NCI-H82 treated with DMSO at 0.1 percent for 48 hours (cell line): Measurements from ENCODE around the gene JAM3.

Source experiments
- DNase-seq: peaks from one replicate; lab custom pipeline; 2025; ENCODE audit not compliant: unreplicated experiment; lab: John Stamatoyannopoulos, UW

Gene JAM3

DNA sequence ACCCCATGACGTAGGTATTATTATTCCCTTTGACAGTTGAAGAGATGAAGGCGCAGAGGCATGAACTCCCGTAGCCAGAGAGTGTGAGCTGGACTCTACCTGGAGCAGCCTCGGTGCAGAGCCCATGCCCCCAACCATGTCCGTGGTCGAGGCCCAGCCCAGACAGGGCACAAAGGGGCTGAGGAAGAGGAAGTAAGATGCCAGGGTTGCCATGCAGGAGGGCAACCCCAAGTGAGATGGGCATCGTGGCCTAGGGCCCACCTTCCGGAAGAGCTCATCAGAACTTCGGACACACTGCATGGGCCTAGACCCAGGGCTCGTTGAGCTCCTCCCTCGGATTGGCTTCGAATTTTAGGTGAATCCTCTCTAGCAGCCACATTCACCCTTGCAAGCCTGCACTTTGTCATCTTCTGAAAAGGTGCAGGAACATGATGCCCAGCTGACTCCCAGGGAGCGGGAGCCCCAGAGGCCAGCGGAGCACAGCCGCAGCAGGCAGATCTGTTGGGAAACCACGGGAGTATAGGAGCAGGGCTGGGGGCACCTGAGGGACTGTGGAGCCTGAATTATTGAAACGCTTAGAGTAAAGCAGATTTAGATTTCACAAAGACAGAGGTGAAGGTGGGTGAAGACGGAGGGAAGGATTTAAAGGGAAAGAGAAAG is 29.0 kb upstream of the JAM3 start:
- no peak for DNase-seq

DNA sequence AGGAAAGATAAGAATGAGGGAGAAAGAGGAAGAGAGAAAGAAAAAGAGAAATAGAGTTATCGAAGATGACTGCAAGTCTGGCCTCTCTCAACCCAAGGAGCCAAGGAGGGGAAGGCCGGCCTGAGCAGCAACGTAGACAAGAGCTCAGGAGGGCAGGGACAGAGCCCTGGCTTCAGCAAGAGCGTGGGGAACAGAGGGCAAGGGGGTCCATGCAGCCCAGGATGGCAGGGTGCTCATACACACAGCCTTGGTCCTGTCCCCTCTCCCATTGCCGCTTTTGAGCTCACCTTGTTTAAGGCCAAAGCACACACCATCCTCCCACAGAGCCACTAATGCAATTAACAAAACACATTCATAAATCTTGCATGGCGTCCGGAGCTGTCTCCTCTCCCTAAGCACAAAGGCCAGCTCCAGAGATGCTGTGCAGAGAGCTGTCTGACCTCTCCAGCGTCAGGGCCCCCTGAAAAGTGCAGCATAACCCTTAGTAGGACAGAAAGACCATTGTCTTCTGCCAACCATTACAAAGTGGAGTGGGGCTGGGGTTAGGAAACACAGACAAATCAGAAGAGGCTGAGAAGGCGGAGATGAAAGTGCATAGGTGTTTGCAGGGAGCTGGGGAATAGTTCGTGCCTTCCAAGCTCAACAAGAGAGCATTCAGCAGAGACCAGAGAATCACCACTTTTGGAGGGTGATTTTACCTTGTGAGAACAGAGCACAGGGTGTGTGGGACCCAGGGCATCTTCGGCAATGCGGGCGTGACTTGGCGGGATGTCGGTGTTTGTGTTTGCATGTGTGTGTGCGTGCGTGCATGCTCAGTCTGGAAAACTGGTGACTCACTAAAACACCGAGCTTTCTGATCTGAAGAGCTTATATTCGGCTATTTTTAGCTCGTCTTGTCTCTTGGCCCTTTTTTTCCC is 28.2 kb upstream of the JAM3 start:
- DNase-seq: peak; percentile 63

DNA sequence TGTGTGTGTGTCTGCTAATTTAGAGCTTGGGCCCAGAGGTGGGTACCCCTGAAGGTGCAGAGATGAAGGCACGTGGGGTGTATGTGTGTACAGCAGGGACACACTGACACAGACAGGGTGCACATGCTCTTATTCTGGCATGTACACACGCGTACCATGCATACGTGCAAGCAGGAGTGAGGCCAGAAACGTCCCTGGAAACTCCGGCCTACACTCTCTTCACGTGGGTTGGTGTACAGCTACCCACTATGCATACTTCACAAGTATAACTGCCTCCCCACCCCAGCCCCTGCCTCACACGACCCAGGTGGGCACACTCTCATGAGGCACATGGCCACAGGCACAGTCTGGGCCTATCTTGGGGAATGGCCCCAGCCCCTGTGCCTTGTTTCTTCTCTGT is 27.5 kb upstream of the JAM3 start:
- no peak for DNase-seq

DNA sequence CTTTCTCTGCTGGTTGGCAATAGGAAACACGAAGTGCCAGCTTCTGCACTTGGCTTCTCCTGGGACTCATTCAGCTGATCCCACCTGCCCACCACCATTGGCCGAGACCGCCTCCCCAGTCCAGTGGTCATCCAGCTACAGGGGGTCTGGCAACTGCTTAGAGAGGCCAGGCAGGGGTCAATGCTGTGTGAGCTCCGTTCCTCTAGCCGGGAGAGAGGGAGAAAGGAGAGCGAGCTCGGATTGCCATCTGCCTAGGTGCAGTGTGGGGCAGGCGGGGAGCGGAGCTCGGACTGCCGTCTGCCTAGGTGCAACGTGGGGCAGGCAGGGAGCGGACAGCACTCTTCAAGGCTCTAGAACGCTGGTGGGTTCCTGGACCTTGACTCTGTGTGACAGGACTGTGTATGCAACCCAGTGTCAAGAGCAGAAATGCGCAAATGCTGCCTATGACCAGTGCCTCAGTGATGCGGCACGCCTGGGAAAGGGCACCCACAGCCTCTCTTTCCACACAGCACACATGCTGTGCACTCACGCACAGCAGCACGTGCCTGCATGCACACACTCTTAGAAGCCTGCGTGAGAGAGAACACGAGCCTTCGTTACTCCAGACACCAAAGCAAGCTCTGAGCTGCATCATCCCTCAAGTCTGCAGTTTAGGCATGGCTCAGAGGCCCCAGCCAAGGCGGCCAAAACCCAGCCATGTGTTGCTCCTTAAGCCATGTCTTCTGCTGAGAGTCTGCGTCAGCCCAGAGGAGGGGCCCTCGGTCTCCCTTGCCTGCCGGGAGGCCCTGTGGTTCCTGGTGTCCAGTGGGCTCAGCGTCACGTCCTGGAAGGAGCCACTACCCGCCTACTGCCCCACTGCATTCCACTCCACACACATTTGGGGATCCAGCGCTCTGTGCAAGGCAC is 26.8 kb upstream of the JAM3 start:
- no peak for DNase-seq

DNA sequence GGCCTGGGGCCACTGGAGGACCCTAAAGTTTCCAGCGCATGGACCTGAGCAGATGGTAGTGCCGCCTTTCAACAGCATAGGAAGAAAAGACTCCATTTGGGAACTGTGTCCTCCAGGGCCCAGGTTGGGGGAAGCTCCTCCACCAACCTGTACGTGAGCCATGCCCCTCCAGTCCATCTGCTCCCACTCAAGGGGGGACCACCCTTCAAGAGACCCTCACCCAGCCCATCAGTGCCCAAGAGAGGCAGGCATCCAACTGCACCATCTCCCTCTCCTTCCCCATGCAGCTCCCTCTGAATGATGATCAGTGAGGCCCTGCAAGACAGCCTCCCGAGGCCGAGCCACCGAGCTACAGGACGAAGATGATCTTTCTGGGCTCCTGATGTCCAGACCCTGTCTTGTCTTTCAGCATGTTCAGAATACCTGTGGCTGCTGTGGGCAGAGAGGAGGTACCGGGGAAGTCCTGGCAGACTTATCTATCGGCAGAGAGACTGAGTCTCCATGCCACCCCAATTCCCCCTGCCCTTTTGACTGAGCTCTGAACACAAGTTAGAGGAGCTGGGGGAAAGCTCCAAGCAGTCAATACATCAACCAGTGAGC is 25.0 kb upstream of the JAM3 start:
- no peak for DNase-seq

DNA sequence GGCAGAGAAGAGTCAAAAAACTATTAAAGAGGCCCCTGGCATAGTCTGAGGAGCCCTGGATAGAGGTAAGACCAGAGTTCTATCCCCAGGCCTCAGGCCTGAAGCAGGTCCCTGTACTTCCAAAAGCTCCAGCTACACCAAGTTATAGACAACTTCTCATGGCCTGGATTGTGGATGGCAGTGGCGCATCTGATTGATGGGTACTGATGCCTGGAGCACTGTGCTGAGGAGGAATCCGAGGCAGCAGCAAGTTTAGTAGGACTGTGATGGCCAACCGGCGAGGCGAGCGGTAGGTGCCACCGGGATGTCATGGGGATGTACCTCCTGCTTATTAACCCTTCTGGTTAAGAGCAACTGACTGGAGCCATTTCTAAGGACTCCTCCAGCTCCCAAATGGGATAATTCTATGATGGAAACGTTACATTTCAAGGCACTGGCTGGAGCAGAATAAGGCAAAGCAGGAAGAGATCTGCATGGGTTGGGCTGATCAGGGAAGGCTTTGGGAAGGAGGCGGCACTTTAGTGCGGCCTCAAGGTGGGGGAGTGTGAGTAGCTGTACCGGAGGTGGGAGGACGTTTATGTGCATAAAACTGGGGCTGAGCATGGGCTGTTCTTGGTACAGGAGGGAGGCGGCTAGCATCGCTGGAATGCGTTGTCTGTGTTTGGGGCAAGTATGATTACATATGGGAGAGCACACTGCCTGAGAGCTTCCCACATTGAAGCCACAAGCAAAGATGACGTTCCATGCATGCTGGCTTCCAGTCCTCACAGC is 24.2 kb upstream of the JAM3 start:
- DNase-seq: no peak

DNA sequence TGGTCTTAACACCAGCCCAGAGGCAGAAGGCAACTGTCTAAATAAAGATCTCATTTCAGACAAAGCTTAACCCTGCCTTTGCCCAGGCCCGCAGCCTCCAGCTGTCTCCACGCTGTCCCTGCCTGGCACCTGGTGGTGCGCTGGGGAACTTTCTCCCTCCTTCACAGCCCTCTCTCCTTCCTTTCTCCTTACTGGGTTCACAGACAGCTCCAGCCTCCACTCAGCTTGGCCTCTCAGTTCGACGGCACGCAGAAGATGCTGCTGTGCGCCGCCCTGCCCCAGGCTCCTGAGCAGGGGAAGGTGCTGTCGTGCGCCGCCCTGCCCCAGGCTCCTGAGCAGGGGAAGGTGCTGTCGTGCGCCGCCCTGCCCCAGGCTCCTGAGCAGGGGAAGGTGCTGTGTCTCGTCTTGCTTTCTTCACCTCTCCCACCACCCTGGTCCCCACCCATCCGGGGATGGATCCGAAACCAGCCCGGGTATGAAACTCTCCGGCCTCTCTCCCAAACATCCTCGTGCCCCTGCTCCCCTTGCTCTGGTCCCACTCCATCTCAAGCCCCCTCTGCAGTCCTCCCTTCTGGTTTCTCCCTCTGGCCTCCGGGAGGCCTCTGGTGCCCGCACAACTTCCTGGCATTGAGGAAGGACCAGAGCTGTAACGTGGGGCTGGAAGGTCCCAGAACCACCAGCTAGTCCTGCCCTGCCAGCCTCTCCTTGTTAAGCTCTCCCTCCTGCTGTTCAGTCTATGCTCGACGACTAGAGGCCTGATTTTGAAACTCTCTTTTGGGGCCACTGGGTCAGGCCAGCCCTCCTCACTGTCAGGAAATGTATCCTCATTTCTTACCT is 22.9 kb upstream of the JAM3 start:
- peak; percentile 26 for DNase-seq

DNA sequence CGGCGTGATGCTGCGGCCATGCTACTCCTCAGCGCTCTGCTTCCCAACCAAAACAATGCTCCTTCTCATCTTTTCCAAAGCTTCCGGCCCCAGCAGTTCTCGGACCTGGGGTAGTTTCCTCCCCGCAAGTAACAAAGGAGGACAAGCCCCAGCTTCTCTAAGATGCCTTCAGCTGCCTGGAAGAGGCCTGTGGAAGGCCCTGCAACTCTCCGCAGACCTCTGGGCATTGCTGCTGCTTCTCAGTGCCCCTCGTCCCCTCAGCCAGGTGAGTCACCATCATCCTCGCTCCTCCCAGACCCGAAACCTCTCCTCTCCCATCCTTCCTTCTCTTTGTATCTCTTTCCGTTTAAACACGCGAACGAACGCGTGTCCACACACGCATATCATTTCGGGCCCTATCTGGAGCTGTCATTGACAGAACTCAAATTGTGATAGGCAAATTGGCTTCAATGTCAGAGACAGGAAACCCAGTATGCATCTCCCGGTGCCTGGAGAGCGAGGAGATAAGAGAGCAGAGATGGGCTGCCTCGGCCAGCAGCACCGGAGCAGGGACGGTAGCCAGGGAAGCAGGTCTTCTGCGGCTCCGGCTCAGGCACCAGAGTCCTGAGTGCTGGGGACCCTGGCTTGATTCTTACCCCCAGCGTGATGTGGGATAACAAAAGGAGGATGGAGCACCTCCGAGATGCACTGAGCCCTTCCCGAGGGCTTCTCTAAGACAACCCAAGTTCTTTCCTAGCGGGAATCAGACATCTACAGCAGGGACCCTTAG is 22.0 kb upstream of the JAM3 start:
- no peak for DNase-seq

DNA sequence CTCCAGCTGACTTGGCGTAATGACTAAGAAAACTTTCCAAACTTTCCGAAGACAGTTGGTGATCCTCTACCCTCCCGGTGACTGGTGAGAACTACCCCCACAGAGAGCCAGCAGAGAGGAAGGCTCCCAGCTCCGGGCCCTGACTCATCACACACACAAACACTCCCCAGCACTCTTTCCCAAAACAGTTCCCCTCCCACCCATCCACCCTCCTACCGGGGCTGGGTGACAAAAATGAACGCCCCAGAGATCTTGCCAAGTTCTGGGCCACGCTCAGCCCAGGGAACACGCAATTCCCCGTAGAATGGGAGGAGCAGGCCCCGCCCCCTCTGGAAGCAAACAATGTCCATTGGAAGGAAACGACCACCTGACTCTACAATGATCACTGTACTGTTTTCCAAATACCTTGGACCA is 21.3 kb upstream of the JAM3 start:
- no peak for DNase-seq

DNA sequence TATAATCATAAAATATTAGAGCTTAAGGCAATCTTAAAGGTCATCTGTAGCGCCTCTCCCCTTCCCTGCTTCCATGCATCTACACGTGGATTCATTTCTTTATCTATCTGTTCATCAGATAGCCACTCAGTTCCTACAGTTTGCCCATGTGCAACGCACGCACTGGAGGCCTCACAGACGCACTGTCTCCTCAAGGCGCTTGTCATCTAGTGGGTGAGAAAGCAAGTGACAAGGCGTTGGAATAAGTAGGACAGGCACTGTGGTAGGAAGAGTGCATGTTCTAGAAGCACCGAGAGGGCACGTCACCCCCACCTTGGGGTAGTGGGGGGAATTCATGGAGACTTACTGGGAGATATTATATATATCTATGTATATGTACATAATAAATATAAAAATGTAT is 20.8 kb upstream of the JAM3 start:
- no peak for DNase-seq

DNA sequence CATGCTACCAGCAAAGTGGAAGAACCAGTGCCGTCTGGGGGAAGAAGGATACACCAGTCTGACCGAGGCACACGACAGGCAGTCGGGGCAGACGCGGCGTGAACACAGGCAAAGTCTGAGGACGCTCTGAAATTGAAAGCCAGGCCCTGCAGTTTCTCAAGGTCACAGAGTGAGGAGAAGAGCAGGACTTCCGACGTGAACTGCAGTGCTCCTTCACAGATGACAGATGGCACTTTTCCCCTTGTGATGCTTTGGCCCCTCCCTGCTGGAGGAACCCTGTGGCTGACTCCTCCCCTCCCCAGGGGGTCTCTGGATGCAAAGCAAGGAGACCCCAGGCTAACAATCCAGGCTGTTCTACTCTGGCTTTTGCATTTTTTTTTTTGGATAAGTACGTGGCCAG is 19.6 kb upstream of the JAM3 start:
- peak; percentile 69 for DNase-seq

DNA sequence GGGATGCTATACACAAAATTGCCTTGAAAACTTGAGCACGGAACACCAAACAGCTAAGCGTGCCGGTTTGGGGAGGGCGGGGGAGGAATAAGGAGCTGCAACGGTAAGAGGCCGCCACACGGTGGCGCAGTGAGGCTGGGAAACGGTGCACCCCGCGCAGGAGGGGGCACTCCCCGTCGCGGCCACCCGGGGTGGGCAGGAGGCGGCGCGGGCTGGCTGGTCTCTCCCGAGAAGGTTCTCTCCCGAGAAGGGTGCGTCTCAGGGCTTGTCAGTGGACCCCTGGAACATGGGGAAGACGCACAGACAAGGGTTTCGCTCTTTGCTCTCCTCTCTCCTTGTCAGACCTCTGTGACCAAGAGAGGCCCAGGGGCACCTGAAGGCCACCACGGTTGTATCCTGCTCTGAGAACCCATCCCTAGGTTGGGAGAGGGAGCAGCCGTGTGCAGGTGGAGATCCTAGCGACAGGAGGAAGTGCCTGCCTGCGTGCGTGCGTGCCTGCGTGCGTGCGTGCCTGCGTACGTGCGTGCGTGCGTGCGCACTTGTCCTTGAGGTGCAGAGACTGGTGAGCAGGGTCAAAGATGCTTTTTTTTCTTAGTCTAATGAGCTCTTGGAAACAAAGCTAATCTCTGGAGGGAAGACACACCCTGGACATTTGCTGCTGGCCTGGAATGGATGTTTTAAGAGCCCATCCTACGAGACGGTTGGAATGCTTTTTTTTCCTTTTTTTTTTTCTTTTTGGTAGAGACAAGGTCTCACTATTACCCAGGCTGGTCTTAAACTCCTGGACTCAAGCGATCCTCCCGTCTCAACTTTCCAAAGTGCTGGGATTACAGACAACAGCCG is 18.1 kb upstream of the JAM3 start:
- DNase-seq: peak; percentile 40

DNA sequence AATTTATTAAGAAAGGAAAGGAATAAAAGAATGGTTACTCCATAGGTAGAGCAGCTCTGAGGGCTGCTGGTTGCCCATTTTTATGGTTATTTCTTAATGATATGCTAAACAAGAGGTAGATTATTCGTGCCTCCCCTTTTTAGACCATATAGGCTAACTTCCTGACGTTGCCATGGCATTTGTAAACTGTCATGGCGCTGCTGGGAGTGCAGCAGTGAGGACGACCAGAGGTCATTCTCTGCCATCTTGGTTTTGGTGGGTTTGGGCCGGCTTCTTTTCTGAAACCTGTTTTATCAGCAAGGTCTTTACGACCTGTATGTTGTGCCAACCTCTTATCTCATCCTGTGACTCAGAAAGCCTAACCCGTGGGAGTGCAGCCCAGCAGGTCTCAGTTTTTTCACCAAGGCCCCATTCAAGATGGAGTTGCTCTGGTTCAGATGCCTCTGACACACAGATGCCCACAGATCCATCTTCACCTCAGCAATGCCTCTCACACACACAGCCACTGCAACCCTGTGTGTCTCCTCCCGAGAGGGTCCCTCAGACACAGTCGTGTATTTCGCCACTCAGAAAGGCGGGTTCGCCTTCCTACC is 16.4 kb upstream of the JAM3 start:
- DNase-seq: no peak

DNA sequence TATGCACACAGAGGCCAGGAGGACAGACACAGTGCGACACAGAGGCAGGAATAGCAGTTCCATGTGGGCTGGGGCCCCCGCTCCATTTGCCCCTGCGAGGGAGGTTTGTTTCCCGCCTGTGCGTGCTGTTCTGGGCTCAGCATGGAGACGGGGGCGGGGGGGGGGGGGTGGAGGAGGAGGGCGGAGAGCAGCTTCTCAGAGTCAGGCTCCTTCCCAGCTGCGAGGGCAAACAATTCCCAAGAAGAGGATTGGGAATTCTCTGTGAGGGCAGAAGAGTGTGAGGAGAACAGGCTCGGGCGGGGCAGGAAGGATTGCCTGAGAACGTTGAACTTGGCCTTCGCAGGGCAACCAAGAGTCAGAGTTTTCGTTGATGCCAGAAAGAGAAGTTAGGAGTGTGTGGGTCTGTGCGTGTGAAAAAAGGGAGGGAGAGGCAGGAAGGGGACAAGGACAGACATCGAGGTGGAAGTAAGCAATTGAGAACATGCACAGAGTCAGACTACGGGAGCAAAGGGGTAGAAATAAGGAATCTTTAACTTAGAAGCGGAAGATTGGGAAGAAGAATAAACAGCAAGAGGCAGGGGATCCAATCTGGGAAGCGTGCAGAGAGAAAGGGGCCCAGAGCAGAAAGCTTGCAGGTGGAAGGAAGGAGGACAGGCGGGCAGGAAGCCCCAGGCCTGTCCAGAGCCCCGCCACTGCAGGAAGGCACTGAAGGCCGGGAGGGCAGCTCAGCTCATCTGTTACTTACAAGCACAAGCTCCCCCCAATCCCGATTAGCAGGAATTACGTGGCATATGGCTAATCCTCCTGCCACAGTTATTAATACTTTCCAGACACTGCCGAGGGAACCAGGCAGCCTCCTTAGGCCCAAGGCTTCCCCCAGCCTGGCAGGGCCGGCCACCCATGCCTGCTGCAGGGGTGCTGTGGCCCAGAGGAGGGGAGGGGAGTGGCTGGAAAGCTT is 15.6 kb upstream of the JAM3 start:
- peak; percentile 92 for DNase-seq

DNA sequence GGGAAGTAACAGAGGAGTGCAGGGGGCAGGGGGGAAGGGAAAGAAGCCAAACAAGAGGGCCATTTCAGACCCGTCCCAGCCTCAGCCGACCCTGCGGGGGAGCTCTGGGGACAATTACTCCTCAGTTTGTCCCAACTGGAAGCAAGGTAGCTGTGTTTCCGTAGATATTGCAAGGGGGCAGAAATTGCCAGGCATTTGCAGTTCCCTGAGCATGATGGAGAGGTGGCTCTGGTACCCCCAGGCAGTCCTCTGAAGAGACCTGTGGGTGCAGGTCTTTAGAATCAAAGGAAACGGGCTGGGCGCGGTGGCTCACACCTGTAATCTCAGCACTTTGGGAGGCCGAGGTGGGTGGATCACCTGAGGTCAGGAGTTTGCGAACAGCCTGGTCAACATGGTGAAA is 13.8 kb upstream of the JAM3 start:
- DNase-seq: no peak

DNA sequence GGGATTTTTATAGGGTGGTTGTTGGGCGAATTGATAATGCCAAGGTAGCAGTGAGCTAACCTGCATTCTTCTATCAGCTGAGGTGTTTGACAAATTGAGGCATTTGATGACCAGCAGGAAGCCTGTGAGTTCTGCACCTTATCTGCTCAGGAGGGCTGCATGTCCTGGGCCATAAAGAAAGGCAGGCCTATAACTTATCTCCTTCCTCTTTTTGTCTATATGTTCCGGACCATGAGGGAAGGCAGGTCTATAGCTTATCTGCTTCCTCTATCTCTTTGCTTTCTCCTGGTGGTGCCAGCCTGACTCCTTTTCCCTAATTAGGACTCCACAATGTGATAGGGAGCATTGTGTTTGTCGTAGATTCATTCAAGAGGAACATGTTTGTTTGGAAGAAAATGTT is 8.6 kb upstream of the JAM3 start:
- DNase-seq: no peak
